ENCODE measurements around the gene KIF3A.

The KIF3A gene

GRCh38 chr5:132736853-132737833 lies at the start of gene KIF3A (continued):
- TF ChIP-seq HOXA7 (CRISPR knock-in tag; IDR thresholded peaks at IDR 0.05; ENCODE audit: borderline replicate concordance) (no peak), SP2 (tag by site-specific recombination; IDR thresholded peaks at IDR 0.05) (peak; percentile 70)

- H3K9me3 ChIP-seq (ENCODE audit: control insufficient read depth, insufficient read depth, low read depth, low read length): no peaks in the 10 kb centered on the region
- no peaks in the 10 kb centered on the region for H3K4me1 ChIP-seq (ENCODE audit: control insufficient read depth, insufficient read depth, low read length)
- POLR2A ChIA-PET: interaction anchor here (0.8 kb wide), 1 partner anchor 11 kb away, joined by 3 read pairs; no protein-coding TSS in a partner anchor
- H3K27ac ChIP-seq (ENCODE audit: extremely low read depth, low read depth, low read length): no peak overlapping the region
- CTCF ChIA-PET: interaction anchor here (0.6 kb wide), 1 partner anchor 225 kb away, joined by 4 read pairs; no protein-coding TSS in a partner anchor
- no peaks in the 10 kb centered on the region for H3K36me3 ChIP-seq (ENCODE audit: control insufficient read depth in 2 of 2, insufficient read depth in 1 of 2, low read length in 2 of 2)
- H3K4me3 ChIP-seq (ENCODE audit: low read depth, low read length): no peak overlapping the region
- no peak for TF ChIP-seq ZNF600 (tag by site-specific recombination; IDR thresholded peaks at IDR 0.05)
- no peak for TF ChIP-seq ZNF37A (tag by site-specific recombination; IDR thresholded peaks at IDR 0.05)
- no peak for TF ChIP-seq ZBTB49 (tag by site-specific recombination; IDR thresholded peaks at IDR 0.05; ENCODE audit: low read depth)
- TF ChIP-seq ZFP3 (tag by site-specific recombination; IDR thresholded peaks at IDR 0.05; ENCODE audit: low read depth): no peak
- no peak for TF ChIP-seq ZNF629 (tag by site-specific recombination; IDR thresholded peaks at IDR 0.05)
- TF ChIP-seq IKZF3 (tag by site-specific recombination; IDR thresholded peaks at IDR 0.05): no peak
- TF ChIP-seq ZNF544 (tag by site-specific recombination; IDR thresholded peaks at IDR 0.05): no peak
- no peak for TF ChIP-seq ZNF18 (tag by site-specific recombination; IDR thresholded peaks at IDR 0.05)
- TF ChIP-seq ZNF785 (tag by site-specific recombination; IDR thresholded peaks at IDR 0.05): no peak
- no peak for TF ChIP-seq YY1 (tag by site-specific recombination; IDR thresholded peaks at IDR 0.05)
- no peak for TF ChIP-seq GLIS1 (tag by site-specific recombination; IDR thresholded peaks at IDR 0.05)
- no peak for TF ChIP-seq ZNF707 (tag by site-specific recombination; IDR thresholded peaks at IDR 0.05)
- no peak for TF ChIP-seq GLI4 (tag by site-specific recombination; IDR thresholded peaks at IDR 0.05)
- no peak for TF ChIP-seq ZNF626 (tag by site-specific recombination; IDR thresholded peaks at IDR 0.05)
- no peak for TF ChIP-seq ZNF140 (tag by site-specific recombination; IDR thresholded peaks at IDR 0.05)
- no peak for TF ChIP-seq ZNF76 (tag by site-specific recombination; IDR thresholded peaks at IDR 0.05; ENCODE audit: borderline replicate concordance, low read depth)
- TF ChIP-seq ZNF311 (tag by site-specific recombination; IDR thresholded peaks at IDR 0.05; ENCODE audit: borderline replicate concordance): no peak
- TF ChIP-seq ZBTB10 (tag by site-specific recombination; IDR thresholded peaks at IDR 0.05): no peak
- no peak for TF ChIP-seq KLF8 (tag by site-specific recombination; IDR thresholded peaks at IDR 0.05)
These were observed 49.7 kb upstream of the KIF3A start for GRCh38 chr5:132787076-132787475.

Measured in HEK293 (cell line).